K562 (cell line): ENCODE data around the gene RRBP1. TPM values are rescaled to one million over a fixed set of nuclear protein-coding genes. Genes with fewer than 3 reads are reported as not detected.

Experiments used
- ATAC-seq: fragments of 200-7000 bp; cut with Tn5 transposase; 3 replicates; pipeline ENCODE4 v1.9.1; 2020; ENCODE audit warnings: moderate library complexity
- BruUV-seq: library from RNA; stranded (reverse); fragments of 400-500 nt; replicated peaks from 2 replicates; lab custom pipeline; 2021; lab: Mats Ljungman, UMichigan
- CTCF ChIA-PET: fragments of 300-600 bp; formaldehyde crosslinking; extraction: SDS; loops from one replicate; lab custom pipeline; 2021; ENCODE audit warnings: low intra/inter-chr PET ratio; lab: Yijun Ruan, JAX
- POLR2A ChIA-PET: fragments of 300-600, 350-650 bp; sonication (Branson Sonifier 250); formaldehyde crosslinking; extraction: SDS; loops from one replicate; lab custom pipeline; 2021; ENCODE audit warnings: antibody characterized with exemption, inconsistent platforms; lab: Yijun Ruan, JAX
- DNase-seq, 4 experiments: peaks; one replicate each; pipeline versions ENCODE4 v3.0.0 to v3.0.0-alpha.2; 2011 to 2018; ENCODE audit warnings: low spot score in 3 of 4, mixed read lengths in 3 of 4; ENCODE audit errors: extremely low read depth in 1 of 4
- FAIRE-seq: peaks from 2 replicates; lab custom pipeline; 2011; peaks lifted over from hg19 to GRCh38; lab: Jason Lieb, UNC
- H2AFZ ChIP-seq: 2 replicates; pipeline ENCODE4 v1.6.0; 2011; ENCODE audit warnings: low read depth, low read length, control low read depth, inconsistent platforms
- H3K27ac ChIP-seq: fragments of 200-600 bp; 3 replicates; pipeline ENCODE4 v1.8.0; 2011; ENCODE audit warnings: low read depth, mild to moderate bottlenecking, control low read depth, inconsistent platforms, low read length, moderate library complexity, mixed read lengths; ENCODE audit errors: extremely low read depth
- H3K27me3 ChIP-seq, 2 experiments: fragments of 300-600 bp in 1 of 2; 2 replicates in 1 of 2; 3 replicates in 1 of 2; pipeline versions ENCODE4 v1.6.0 to v1.8.0; 2011; ENCODE audit warnings: inconsistent platforms in 2 of 2, low read length in 2 of 2, mild to moderate bottlenecking in 1 of 2, mixed read lengths in 1 of 2, moderate library complexity in 1 of 2; ENCODE audit not compliant: control insufficient read depth in 2 of 2, insufficient read depth in 2 of 2
- H3K36me3 ChIP-seq: fragments of 300-600 bp; 3 replicates; pipeline ENCODE4 v1.8.0; 2011; ENCODE audit warnings: mild to moderate bottlenecking, low read length, inconsistent platforms; ENCODE audit not compliant: control insufficient read depth, insufficient read depth
- H3K4me1 ChIP-seq, 2 experiments: fragments of 200-600 bp in 1 of 2; replicated peaks in 1 of 2; 2 replicates in 1 of 2; 3 replicates in 1 of 2; pipeline versions ENCODE4 v1.5.1 to v1.8.0; 2011; ENCODE audit warnings: inconsistent platforms in 2 of 2, low read length in 2 of 2, mild to moderate bottlenecking in 1 of 2, mixed read lengths in 1 of 2, moderate library complexity in 1 of 2; ENCODE audit not compliant: control insufficient read depth in 2 of 2, insufficient read depth in 2 of 2
- H3K4me2 ChIP-seq: 2 replicates; pipeline ENCODE4 v1.6.1; 2011; ENCODE audit warnings: low read length, control low read depth, inconsistent platforms, mixed read lengths; ENCODE audit not compliant: insufficient read depth
- H3K4me3 ChIP-seq: fragments of 200-600 bp; sonication (generic), shearing (Covaris generic); 2 replicates; pipeline ENCODE4 v1.5.1; 2016; ENCODE audit warnings: control low read depth, inconsistent platforms
- H3K79me2 ChIP-seq: fragments of 200-600 bp; 3 replicates; pipeline ENCODE4 v1.8.0; 2011; ENCODE audit warnings: low read length, inconsistent platforms; ENCODE audit not compliant: control insufficient read depth, insufficient read depth
- H3K9ac ChIP-seq, 2 experiments: 2 replicates each; pipeline versions ENCODE4 v1.6.0 to v1.6.1; 2011; ENCODE audit warnings: low read depth in 2 of 2, low read length in 2 of 2, control low read depth in 1 of 2, inconsistent platforms in 1 of 2, mild to moderate bottlenecking in 1 of 2, mixed read lengths in 1 of 2; ENCODE audit not compliant: insufficient read depth in 1 of 2
- H3K9me1 ChIP-seq: one replicate; pipeline ENCODE4 v1.6.0; 2011; ENCODE audit warnings: inconsistent platforms, mild to moderate bottlenecking, low read length, moderate library complexity; ENCODE audit not compliant: control insufficient read depth, insufficient read depth
- H3K9me3 ChIP-seq: replicated peaks from 2 replicates; pipeline ENCODE4 v1.5.1; 2011; ENCODE audit warnings: low read depth, low read length, inconsistent platforms; ENCODE audit not compliant: control insufficient read depth, insufficient read depth
- H4K20me1 ChIP-seq: replicated peaks from 2 replicates; pipeline ENCODE4 v1.6.1; 2011; ENCODE audit warnings: low read length, inconsistent platforms, mixed read lengths; ENCODE audit not compliant: control insufficient read depth, insufficient read depth
- MAX ChIP-seq: sonication (generic); formaldehyde crosslinking; IDR thresholded peaks from 2 replicates; pipeline ENCODE4 v1.9.0; 2022; ENCODE audit warnings: mild to moderate bottlenecking, missing genetic modification reagents
- POLR2G ChIP-seq: fragments of 200-400 bp; formaldehyde crosslinking; IDR thresholded peaks from 2 replicates; pipeline ENCODE4 v1.6.1; 2017; ENCODE audit warnings: low read depth, mild to moderate bottlenecking, antibody characterized with exemption, low read length, moderate library complexity
- WGBS: fragments of 100-300 bp; shearing (Covaris generic); methylation state at CpG from one replicate; pipeline ENCODE4 v1.1.6; 2016; ENCODE audit warnings: low coverage, mixed read lengths; ENCODE audit not compliant: insufficient coverage; ENCODE audit errors: missing lambda C conversion rate; 5-methylcytosine and 5-hydroxymethylcytosine counted together
- in situ Hi-C: fragments of 300-500 bp; cut with MboI; formaldehyde crosslinking; loops from 4 replicates; pipeline ENCODE4 v1.15.0; 2018; ENCODE audit warnings: inconsistent platforms, mixed read lengths
- intact Hi-C: fragments of 100-400 bp; cut with micrococcal nuclease; formaldehyde crosslinking; loops from 2 replicates; pipeline ENCODE4 v1.14.2; 2022
- polyA plus RNA-seq, 8 experiments: library from polyadenylated mRNA; depleted of rRNA in 4 of 8; stranded (reverse) in 5 of 8; unstranded in 3 of 8; fragments of >200 nt; fragmentation: Nextera tagmentation in 2 of 8; fragmentation: Illumina TruSeq in 1 of 8; extraction: Ambion mirVana in 2 of 8; extraction: Trizol in 1 of 8; gene quantifications; 2 replicates each; pipeline versions ENCODE4 v1.2.1 to v1.2.3, GENCODE V29; 2011 to 2014; ENCODE audit warnings: inconsistent platforms in 1 of 8, missing spikeins in 1 of 8
- total RNA-seq, 7 experiments: library from RNA; depleted of rRNA in 6 of 7; stranded (reverse); fragments of >200 nt in 6 of 7; fragmentation: Illumina TruSeq in 2 of 7; extraction: Trizol in 2 of 7; gene quantifications; 2 replicates each; pipeline versions ENCODE4 v1.2.1 to v1.2.3, GENCODE V29; 2011 to 2021; ENCODE audit warnings: low replicate concordance in 1 of 7

The RRBP1 gene
- total and polyA plus RNA-seq, 9 of the 15 experiments (the other 6 are each of a cell fraction or from before 2014, with no cell fraction given) = 0.84 to 32.0 (median 17.6) TPM

GRCh38 chr20:17636523-17637412 is 45.3 kb downstream of the RRBP1 start:
- Histone ChIP-seq H3K4me2 (no peak overlapping the region), H3K27ac (no peak overlapping the region)
- TF ChIP-seq MAX (CRISPR knock-in tag) (no peak), POLR2G (0 out of 2 replicates have a peak, but pooled peaks have one; percentile 16)
- TF ChIP-seq, all 486 proteins: peak for 1
- Histone ChIP-seq H4K20me1 (no peaks in the 10 kb centered on the region), H2AFZ (no peak overlapping the region), H3K27me3 (no peaks in the 10 kb centered on the region), H3K9me3 (no peaks in the 10 kb centered on the region), H3K36me3 (peaks cover 37% of the 10 kb centered on the region; the same call in 2 of the 3 replicates), H3K4me3 (no peak overlapping the region), H3K9me1 (no peaks in the 10 kb centered on the region), H3K9ac (no peak overlapping the region), H3K79me2 (no peaks in the 10 kb centered on the region), H3K4me1 (peaks cover 0 to 6% of the 10 kb centered on the region in 2 experiments; a peak in 2 of 5 replicates)
- ChIA-PET POLR2A (no interaction called here), CTCF (no interaction called here)
- 96% methylated on average over 5 of the region's 24 CpGs for WGBS
- no peak for FAIRE-seq
- BruUV-seq = no TSS peak
- in situ Hi-C loops = no loop called here
- intact Hi-C loops = no loop called here
- no peak for DNase-seq
- no peak for ATAC-seq
